Gastroesophageal sphincter (tissue), 4 donors: ENCODE data around the gene GIPC3. TPM values are rescaled to one million over a fixed set of nuclear protein-coding genes. Genes with fewer than 3 reads are reported as not detected.

ENCODE experiments used
- ATAC-seq: fragments of 150-250 bp; one replicate; pipeline ENCODE4 v1.9.1; 2016; ENCODE audit warnings: mild to moderate bottlenecking, moderate library complexity
- H3K27ac ChIP-seq, 4 donors: fragments of 200-600 bp; sonication (generic) in 3 of 4; 1 replicate in 3 of 4; 2 replicates in 1 of 4; pipeline ENCODE4 v1.5.1; 2016 to 2019
- H3K27me3 ChIP-seq: fragments of 200-600 bp; sonication (generic); one replicate; pipeline ENCODE4 v1.5.1; 2019
- H3K36me3 ChIP-seq, 2 donors: fragments of 200-600 bp; sonication (generic); one replicate each; pipeline ENCODE4 v1.5.1; 2019; ENCODE audit warnings: control low read depth in 1 of 2
- H3K4me1 ChIP-seq, 3 donors: fragments of 200-600 bp; sonication (generic); 1 replicate in 2 of 3; 2 replicates in 1 of 3; pipeline ENCODE4 v1.5.1; 2016 to 2019; ENCODE audit warnings: control low read depth in 2 of 3
- H3K4me3 ChIP-seq, 2 donors: fragments of 200-600 bp; sonication (generic); one replicate each; pipeline ENCODE4 v1.5.1; 2019; ENCODE audit warnings: mild to moderate bottlenecking in 1 of 2, moderate library complexity in 1 of 2
- H3K9me3 ChIP-seq, 3 donors: fragments of 200-600 bp; sonication (generic); one replicate each; pipeline ENCODE4 v1.5.1; 2017 to 2019; ENCODE audit warnings: control low read depth in 2 of 3
- CTCF ChIP-seq, 4 experiments: fragments of 200-600 bp in 2 of 4; fragments of 450-650 bp in 2 of 4; sonication (generic) in 1 of 4; IDR thresholded peaks; one replicate each; pipeline ENCODE4 v1.5.1; 2017 to 2019; ENCODE audit warnings: antibody characterized with exemption in 4 of 4, mild to moderate bottlenecking in 2 of 4, moderate library complexity in 2 of 4
- EP300 ChIP-seq: sonication (generic); formaldehyde crosslinking; IDR thresholded peaks from one replicate; pipeline ENCODE4 v1.6.1; 2017; ENCODE audit warnings: antibody characterized with exemption, mild to moderate bottlenecking
- POLR2A ChIP-seq, 2 donors: fragments of 450-650 bp; IDR thresholded peaks; one replicate each; pipeline ENCODE4 v1.6.1; 2017; ENCODE audit warnings: antibody characterized with exemption in 2 of 2, mild to moderate bottlenecking in 2 of 2, moderate library complexity in 1 of 2
- POLR2AphosphoS5 ChIP-seq: sonication (generic); formaldehyde crosslinking; IDR thresholded peaks from one replicate; pipeline ENCODE4 v1.6.1; 2017; ENCODE audit warnings: antibody characterized with exemption
- WGBS, 2 donors: methylation state at CpG; one replicate each; pipeline ENCODE4 v1.1.5; 2018; ENCODE audit warnings: low coverage in 1 of 2; 5-methylcytosine and 5-hydroxymethylcytosine counted together
- total RNA-seq, 4 donors: library from RNA; depleted of rRNA; stranded (reverse); fragments of >200 nt; gene quantifications; one replicate each; pipeline ENCODE4 v1.1.0, GENCODE V29; 2016

Gene GIPC3
- total RNA-seq, 4 donors from 2014 or later = 0.94 to 16.8 (median 2.1) TPM

DNA sequence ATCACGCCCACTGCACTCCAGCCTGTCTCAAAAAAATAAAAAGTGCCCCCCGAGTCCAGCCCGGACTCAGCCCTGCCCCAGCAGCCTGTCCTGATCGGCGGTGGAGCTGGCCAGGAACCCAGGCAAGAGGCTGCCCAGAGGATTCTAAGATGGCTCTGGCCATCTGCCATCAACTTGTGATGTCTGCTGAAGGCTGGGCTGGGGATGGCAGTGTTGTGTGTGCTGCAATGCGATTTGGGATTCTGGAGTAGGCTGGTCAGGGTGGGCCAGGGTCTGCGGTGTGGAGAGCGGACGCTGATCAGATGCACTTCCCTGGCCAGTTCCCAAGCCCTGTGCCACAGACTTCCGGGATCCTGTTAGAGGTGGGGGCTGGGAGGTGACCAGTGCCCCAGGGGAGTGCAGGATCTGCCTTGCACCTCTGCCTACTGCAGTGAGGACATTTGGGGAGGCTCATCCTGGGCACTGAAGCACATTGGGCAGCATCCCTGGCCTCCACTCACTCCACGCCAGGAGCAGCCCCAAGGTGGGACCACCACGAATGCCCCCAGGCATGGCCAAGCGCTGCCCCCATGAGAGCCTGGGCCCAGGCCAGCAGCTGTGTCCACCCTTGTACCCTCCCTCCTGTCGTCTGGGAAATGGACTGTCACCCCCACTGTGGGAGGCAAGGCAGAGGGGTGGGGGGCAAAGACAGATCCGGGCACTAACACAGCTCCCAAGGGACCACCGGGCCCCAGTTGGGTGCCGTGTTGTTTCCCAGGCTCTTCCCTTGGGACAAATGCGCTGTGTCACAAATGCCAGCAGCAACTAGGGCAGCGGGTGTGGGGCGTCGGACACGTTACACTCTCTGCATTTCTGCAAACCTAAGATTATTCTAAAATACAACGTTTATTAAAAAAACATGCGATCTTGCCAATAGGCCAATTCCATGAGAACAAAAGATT is 24.8 kb downstream of the GIPC3 start:
- ATAC-seq = no peak
- TF ChIP-seq CTCF (IDR thresholded peaks at IDR 0.05) (no peak), POLR2A (IDR thresholded peaks at IDR 0.05) (no peak), EP300 (no peak), POLR2AphosphoS5 (no peak)
- peak overlapping the region in 3 of 4 donors; percentile 82 to 92 (median 86) for H3K27ac ChIP-seq
- H3K4me3 ChIP-seq = no peak overlapping the region
- 35 to 78% methylated on average over 4 to 13 of the region's 24 CpGs for WGBS, 2 donors
- H3K4me1 ChIP-seq = peaks cover 0 to 90% (median 38%) of the 10 kb centered on the region in 3 donors
- no peaks in the 10 kb centered on the region for H3K9me3 ChIP-seq
- H3K36me3 ChIP-seq = peaks cover 0 to 45% of the 10 kb centered on the region in 2 donors
- no peaks in the 10 kb centered on the region for H3K27me3 ChIP-seq

- H3K27me3 ChIP-seq = no peaks in the 10 kb centered on the region
- no peaks in the 10 kb centered on the region for H3K9me3 ChIP-seq
- peaks cover 0 to 82% (median 36%) of the 10 kb centered on the region in 3 donors for H3K4me1 ChIP-seq
- peaks cover 0 to 55% of the 10 kb centered on the region in 2 donors for H3K36me3 ChIP-seq
- 75% methylated on average over 5 of the region's 41 CpGs; no CpG with 5 or more reads in 1 of the 2 donors for WGBS, 2 donors
- no peak overlapping the region for H3K4me3 ChIP-seq
- peak overlapping the region in 3 of 4 donors; percentile 11 to 92 (median 14) for H3K27ac ChIP-seq
- no peak for TF ChIP-seq EP300
- no peak for TF ChIP-seq POLR2A (IDR thresholded peaks at IDR 0.05)
- no peak for TF ChIP-seq CTCF (IDR thresholded peaks at IDR 0.05)
- no peak for TF ChIP-seq POLR2AphosphoS5
- no peak for ATAC-seq
Measured at GRCh38 chr19:3610745-3611717, 25.8 kb downstream of the GIPC3 start.

DNA sequence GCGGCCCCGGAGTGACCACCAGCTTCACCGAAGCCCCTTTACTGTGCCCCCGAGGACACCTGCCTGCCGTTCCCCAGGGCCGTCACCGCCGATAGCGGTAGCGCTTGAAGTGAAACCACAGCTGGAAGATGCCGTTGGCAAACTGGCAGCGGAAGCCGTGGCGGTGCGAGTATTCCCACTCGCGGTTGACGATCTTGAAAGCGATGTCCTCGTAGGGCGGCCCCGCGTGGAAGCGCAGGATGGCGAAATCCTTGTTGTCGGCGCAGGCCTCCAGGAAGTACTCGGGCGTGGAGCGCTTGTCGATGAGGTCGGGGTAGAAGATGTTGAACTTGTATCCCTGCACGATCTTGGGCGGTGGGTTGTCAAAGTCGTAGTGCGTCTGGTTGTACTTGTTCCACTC is 26.6 kb downstream of the GIPC3 start:
- Histone ChIP-seq H3K27ac (peak overlapping the region in 3 of 4 donors; percentile 5 to 69 (median 21)), H3K4me3 (no peak overlapping the region), H3K9me3 (no peaks in the 10 kb centered on the region), H3K4me1 (peaks cover 0 to 74% (median 30%) of the 10 kb centered on the region in 3 donors), H3K27me3 (no peaks in the 10 kb centered on the region), H3K36me3 (peaks cover 0 to 63% of the 10 kb centered on the region in 2 donors)
- no peak for TF ChIP-seq POLR2AphosphoS5
- TF ChIP-seq POLR2A (IDR thresholded peaks at IDR 0.05) = no peak
- no peak for TF ChIP-seq CTCF (IDR thresholded peaks at IDR 0.05)
- TF ChIP-seq EP300 = no peak
- ATAC-seq = no peak
- 92 to 98% methylated on average over 22 to 36 of the region's 36 CpGs for WGBS, 2 donors

DNA sequence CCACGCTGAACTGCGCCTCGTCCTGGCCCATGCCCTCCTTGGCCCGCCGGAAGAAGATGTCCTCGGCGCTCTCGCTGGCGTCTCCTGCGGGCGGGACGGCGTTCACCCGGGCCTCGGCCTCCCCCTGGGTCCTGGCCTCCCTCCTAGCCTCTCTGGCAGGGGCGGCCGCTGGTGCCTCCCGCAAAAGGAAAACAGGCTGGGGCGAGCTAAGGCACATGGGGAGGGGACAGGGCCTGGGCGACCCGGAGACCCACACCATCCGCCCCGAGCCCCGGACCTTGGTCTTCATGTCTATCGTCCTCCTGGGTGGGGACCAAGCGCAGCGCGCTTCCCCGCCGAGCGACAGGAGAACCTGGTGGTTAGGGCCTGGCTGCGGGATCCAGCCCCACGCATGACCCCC is 27.1 kb downstream of the GIPC3 start:
- H3K27me3 ChIP-seq = no peaks in the 10 kb centered on the region
- no peak overlapping the region for H3K4me3 ChIP-seq
- WGBS, 2 donors = 95% methylated on average over 4 of the region's 33 CpGs; no CpG with 5 or more reads in 1 of the 2 donors
- peak overlapping the region in 3 of 4 donors; percentile 21 to 69 (median 63) for H3K27ac ChIP-seq
- no peaks in the 10 kb centered on the region for H3K9me3 ChIP-seq
- H3K4me1 ChIP-seq = peaks cover 0 to 69% (median 27%) of the 10 kb centered on the region in 3 donors
- peaks cover 0 to 68% of the 10 kb centered on the region in 2 donors for H3K36me3 ChIP-seq
- no peak for ATAC-seq
- TF ChIP-seq CTCF (IDR thresholded peaks at IDR 0.05) (no peak), POLR2AphosphoS5 (no peak), POLR2A (IDR thresholded peaks at IDR 0.05) (no peak)
